ENCODE data around the gene EGLN1. TPM values are rescaled to one million over a fixed set of nuclear protein-coding genes. Genes with fewer than 3 reads are reported as not detected.

The EGLN1 gene
- total RNA-seq, 1 donor from 2014 or later = 26.3 TPM

- Histone ChIP-seq H3K36me3 (peaks cover 0 to 6% of the 10 kb centered on the region in 2 donors), H3K4me3 (no peak overlapping the region), H3K27me3 (no peaks in the 10 kb centered on the region), H3K27ac (no peak overlapping the region), H3K4me1 (peaks cover 5% of the 10 kb centered on the region), H3K9me3 (no peaks in the 10 kb centered on the region)
- intact Hi-C loops (cut with DNase I) = loop anchor here (5.0 to 10.0 kb wide), 2 partner anchors 67 to 229 kb away; partner anchors contain the start of gene EGLN1
- DNase-seq (ENCODE audit: extremely low spot score in 2 of 2) = no peak
- TF ChIP-seq POLR2AphosphoS5 (IDR thresholded peaks at IDR 0.05; ENCODE audit: insufficient read depth in 1 of 2, low read depth in 1 of 2) (peak in 1 of 2 donors; percentile 82), CTCF (IDR thresholded peaks at IDR 0.05) (peak; percentile 72 to 82 (median 81)), POLR2A (IDR thresholded peaks at IDR 0.05) (no peak)
Observed at GRCh38 chr1:231357831-231358354, 64.2 kb downstream of the EGLN1 start.

GRCh38 chr1:231357187-231357772 is 64.8 kb downstream of the EGLN1 start:
- intact Hi-C loops (cut with DNase I) = loop anchor here (5.0 to 10.0 kb wide), 2 partner anchors 68 to 230 kb away; partner anchors contain the start of gene EGLN1
- Histone ChIP-seq H3K36me3 (peaks cover 0 to 12% of the 10 kb centered on the region in 2 donors), H3K27me3 (no peaks in the 10 kb centered on the region), H3K4me1 (peaks cover 5% of the 10 kb centered on the region), H3K27ac (no peak overlapping the region), H3K9me3 (no peaks in the 10 kb centered on the region), H3K4me3 (no peak overlapping the region)
- TF ChIP-seq CTCF (IDR thresholded peaks at IDR 0.05) (no peak), POLR2A (IDR thresholded peaks at IDR 0.05) (no peak), POLR2AphosphoS5 (IDR thresholded peaks at IDR 0.05; ENCODE audit: insufficient read depth in 1 of 2, low read depth in 1 of 2) (no peak)
- no peak for DNase-seq (ENCODE audit: extremely low spot score in 2 of 2)

GRCh38 chr1:231355171-231355570 is 66.9 kb downstream of the EGLN1 start:
- Histone ChIP-seq H3K27ac (no peak overlapping the region), H3K9me3 (no peaks in the 10 kb centered on the region), H3K4me1 (peaks cover 5% of the 10 kb centered on the region), H3K36me3 (peaks cover 0 to 18% of the 10 kb centered on the region in 2 donors), H3K27me3 (no peaks in the 10 kb centered on the region), H3K4me3 (no peak overlapping the region)
- intact Hi-C loops (cut with DNase I) = loop anchor here (5.0 to 10.0 kb wide), 2 partner anchors 70 to 232 kb away; partner anchors contain the start of gene EGLN1
- TF ChIP-seq POLR2AphosphoS5 (IDR thresholded peaks at IDR 0.05; ENCODE audit: insufficient read depth in 1 of 2, low read depth in 1 of 2) (no peak), CTCF (IDR thresholded peaks at IDR 0.05) (no peak), POLR2A (IDR thresholded peaks at IDR 0.05) (no peak)
- no peak for DNase-seq (ENCODE audit: extremely low spot score in 2 of 2)

GRCh38 chr1:231354330-231355020 is 67.6 kb downstream of the EGLN1 start:
- intact Hi-C loops (cut with DNase I) = loop anchor here (5.0 to 10.0 kb wide), 2 partner anchors 70 to 233 kb away; partner anchors contain the start of gene EGLN1
- no peak for DNase-seq (ENCODE audit: extremely low spot score in 2 of 2)
- TF ChIP-seq POLR2AphosphoS5 (IDR thresholded peaks at IDR 0.05; ENCODE audit: insufficient read depth in 1 of 2, low read depth in 1 of 2) (no peak), CTCF (IDR thresholded peaks at IDR 0.05) (no peak), POLR2A (IDR thresholded peaks at IDR 0.05) (no peak)
- no peak overlapping the region for H3K4me3 ChIP-seq
- peaks cover 5% of the 10 kb centered on the region for H3K4me1 ChIP-seq
- no peaks in the 10 kb centered on the region for H3K9me3 ChIP-seq
- H3K27ac ChIP-seq = no peak overlapping the region
- H3K27me3 ChIP-seq = no peaks in the 10 kb centered on the region
- peaks cover 0 to 22% of the 10 kb centered on the region in 2 donors for H3K36me3 ChIP-seq
